HG02763 (cell line): ENCODE results near the gene IMPA2.
"Not testable (repeated sequence)": the region's sequence is repeated elsewhere in the genome, so short reads cannot be mapped to it uniquely, and the experiment has no call there.

Source experiments
- ATAC-seq: cut with Tn5 transposase; IDR thresholded peaks from one replicate; pipeline ENCODE4 v1.9.1; 2021; ENCODE audit warnings: mild to moderate bottlenecking, moderate library complexity; ENCODE audit not compliant: unreplicated experiment

The IMPA2 gene

GRCh38 chr18:12067671-12068070 lies 86.4 kb downstream of the IMPA2 start:
- no peak for ATAC-seq

GRCh38 chr18:12068316-12068949 lies 87.1 kb downstream of the IMPA2 start:
- ATAC-seq = not testable (repeated sequence)

GRCh38 chr18:12068950-12069320 lies 87.6 kb downstream of the IMPA2 start:
- ATAC-seq = no peak

GRCh38 chr18:12071066-12071465 lies 89.8 kb downstream of the IMPA2 start:
- ATAC-seq = not testable (repeated sequence)

- no peak for ATAC-seq
Observed at GRCh38 chr18:12072996-12073395, 91.7 kb downstream of the IMPA2 start.

GRCh38 chr18:12074736-12075135 lies 93.4 kb downstream of the IMPA2 start:
- ATAC-seq = no peak

GRCh38 chr18:12076424-12077140 lies 95.3 kb downstream of the IMPA2 start:
- no peak for ATAC-seq

GRCh38 chr18:12077994-12078393 lies 96.7 kb downstream of the IMPA2 start:
- ATAC-seq = not testable (repeated sequence)

GRCh38 chr18:12079491-12080237 lies 98.4 kb downstream of the IMPA2 start:
- ATAC-seq = no peak
